CD14-positive monocyte (primary cell): ENCODE measurements around the gene BRAF. TPM values are rescaled to one million over a fixed set of nuclear protein-coding genes. Genes with fewer than 3 reads are reported as not detected.
A peak's percentile ranks its signal among the peaks of the same experiment; 100 is the strongest.

ENCODE experiments used
- DNase-seq, 3 donors: peaks; one replicate each; pipeline ENCODE4 v3.0.0-alpha.2; 2011 to 2022
- H2AFZ ChIP-seq: 2 replicates; pipeline ENCODE4 v1.6.0; 2012; ENCODE audit warnings: mild to moderate bottlenecking, low read depth, low read length, inconsistent platforms; ENCODE audit not compliant: insufficient read depth, poor library complexity, severe bottlenecking
- H3K27ac ChIP-seq, 2 donors: 1 replicate in 1 of 2; 2 replicates in 1 of 2; pipeline ENCODE4 v1.5.1; 2012 to 2013; ENCODE audit warnings: low read length in 2 of 2, control low read depth in 1 of 2, inconsistent platforms in 1 of 2, low read depth in 1 of 2, mild to moderate bottlenecking in 1 of 2
- H3K27me3 ChIP-seq, 2 donors: one replicate each; pipeline versions ENCODE4 v1.6.0 to v1.6.1; 2011 to 2013; ENCODE audit warnings: low read length in 2 of 2; ENCODE audit not compliant: control insufficient read depth in 2 of 2, insufficient read depth in 2 of 2
- H3K36me3 ChIP-seq, 2 donors: replicated peaks in 1 of 2; 1 replicate in 1 of 2; 2 replicates in 1 of 2; pipeline versions ENCODE4 v1.5.1 to v1.6.1; 2012 to 2013; ENCODE audit warnings: low read length in 2 of 2, control low read depth in 1 of 2, inconsistent platforms in 1 of 2, mild to moderate bottlenecking in 1 of 2; ENCODE audit not compliant: insufficient read depth in 2 of 2, control insufficient read depth in 1 of 2
- H3K4me1 ChIP-seq, 2 donors: 1 replicate in 1 of 2; 2 replicates in 1 of 2; pipeline versions ENCODE4 v1.5.1 to v1.6.1; 2012 to 2013; ENCODE audit warnings: low read length in 2 of 2, control low read depth in 1 of 2, inconsistent platforms in 1 of 2, mild to moderate bottlenecking in 1 of 2, moderate library complexity in 1 of 2; ENCODE audit not compliant: insufficient read depth in 2 of 2, control insufficient read depth in 1 of 2
- H3K4me2 ChIP-seq: replicated peaks from 2 replicates; pipeline ENCODE3; 2012; ENCODE audit warnings: low read length, moderate library complexity, mild to moderate bottlenecking; ENCODE audit not compliant: poor library complexity, severe bottlenecking; ENCODE audit errors: extremely low read depth
- H3K4me3 ChIP-seq, 3 experiments: fragments of 200-600 bp in 1 of 3; sonication (generic) in 1 of 3; replicated peaks in 1 of 3; 1 replicate in 2 of 3; 2 replicates in 1 of 3; pipeline ENCODE4 v1.5.1; 2011 to 2013; ENCODE audit warnings: low read length in 3 of 3, mild to moderate bottlenecking in 3 of 3, control low read depth in 2 of 3, low read depth in 2 of 3, inconsistent platforms in 1 of 3, moderate library complexity in 1 of 3
- H3K79me2 ChIP-seq: 2 replicates; pipeline ENCODE4 v1.6.0; 2012; ENCODE audit warnings: mild to moderate bottlenecking, control low read depth, inconsistent platforms, low read length, moderate library complexity; ENCODE audit not compliant: insufficient read depth
- H3K9ac ChIP-seq: 2 replicates; pipeline ENCODE4 v1.6.0; 2017; ENCODE audit warnings: low read length, mild to moderate bottlenecking; ENCODE audit not compliant: insufficient read depth, poor library complexity, severe bottlenecking
- H3K9me3 ChIP-seq, 2 donors: replicated peaks in 1 of 2; 1 replicate in 1 of 2; 2 replicates in 1 of 2; pipeline versions ENCODE4 v1.5.1 to v1.6.1; 2012 to 2013; ENCODE audit warnings: low read length in 2 of 2, control low read depth in 1 of 2; ENCODE audit not compliant: control insufficient read depth in 1 of 2, insufficient read depth in 1 of 2
- H4K20me1 ChIP-seq: 2 replicates; pipeline ENCODE4 v1.6.0; 2012; ENCODE audit warnings: mild to moderate bottlenecking, low read length, control low read depth, moderate library complexity; ENCODE audit not compliant: insufficient read depth
- H3K27ac Mint-ChIP-seq, 7 donors: one replicate each; pipeline ENCODE4 v1.8.0; 2020; ENCODE audit warnings: mild to moderate bottlenecking in 7 of 7, mixed read lengths in 7 of 7, moderate library complexity in 6 of 7, inconsistent platforms in 2 of 7
- H3K27me3 Mint-ChIP-seq, 3 donors: one replicate each; pipeline ENCODE4 v1.8.0; 2021 to 2022; ENCODE audit warnings: low read depth in 3 of 3, mild to moderate bottlenecking in 3 of 3, mixed read lengths in 3 of 3, moderate library complexity in 3 of 3, inconsistent platforms in 1 of 3
- H3K36me3 Mint-ChIP-seq, 2 donors: one replicate each; pipeline ENCODE4 v1.8.0; 2020; ENCODE audit warnings: mixed read lengths in 2 of 2, inconsistent platforms in 1 of 2, mild to moderate bottlenecking in 1 of 2
- H3K4me1 Mint-ChIP-seq: one replicate; pipeline ENCODE4 v1.8.0; 2020; ENCODE audit warnings: mild to moderate bottlenecking, mixed read lengths
- H3K4me3 Mint-ChIP-seq, 2 donors: one replicate each; pipeline ENCODE4 v1.8.0; 2020; ENCODE audit warnings: mild to moderate bottlenecking in 2 of 2, mixed read lengths in 2 of 2, moderate library complexity in 1 of 2
- H3K9me3 Mint-ChIP-seq, 7 donors: one replicate each; pipeline ENCODE4 v1.8.0; 2020 to 2022; ENCODE audit warnings: mixed read lengths in 7 of 7, mild to moderate bottlenecking in 6 of 7, moderate library complexity in 6 of 7, inconsistent platforms in 2 of 7
- WGBS: methylation state at CpG from one replicate; pipeline ENCODE4 v1.1.5; 2013; ENCODE audit warnings: missing lambda C conversion rate; ENCODE audit not compliant: insufficient coverage; 5-methylcytosine and 5-hydroxymethylcytosine counted together
- intact Hi-C, 2 donors: fragments of 100-400 bp; cut with micrococcal nuclease; formaldehyde crosslinking; loops; one replicate each; pipeline versions ENCODE4 v1.15.0 to v1.15.1; 2023
- polyA plus RNA-seq, 3 donors: library from polyadenylated mRNA; depleted of rRNA in 1 of 3; unstranded in 2 of 3; stranded (reverse) in 1 of 3; fragments of 300-500 nt in 2 of 3; fragments of >200 nt in 1 of 3; fragmentation: Illumina TruSeq in 2 of 3; gene quantifications; 1 replicate in 2 of 3; 2 replicates in 1 of 3; pipeline ENCODE4 v1.2.3, GENCODE V29; 2012 to 2021
- TF ChIP-seq, protein P1 (sequence below): fragments of 200-600 bp; IDR thresholded peaks from one replicate; pipeline ENCODE4 v1.8.0; 2022; ENCODE audit warnings: antibody characterized with exemption, mild to moderate bottlenecking

Gene BRAF
- polyA plus RNA-seq, 3 donors: 3.8 to 10.0 (median 5.6) TPM

- TF ChIP-seq, protein P1, sequence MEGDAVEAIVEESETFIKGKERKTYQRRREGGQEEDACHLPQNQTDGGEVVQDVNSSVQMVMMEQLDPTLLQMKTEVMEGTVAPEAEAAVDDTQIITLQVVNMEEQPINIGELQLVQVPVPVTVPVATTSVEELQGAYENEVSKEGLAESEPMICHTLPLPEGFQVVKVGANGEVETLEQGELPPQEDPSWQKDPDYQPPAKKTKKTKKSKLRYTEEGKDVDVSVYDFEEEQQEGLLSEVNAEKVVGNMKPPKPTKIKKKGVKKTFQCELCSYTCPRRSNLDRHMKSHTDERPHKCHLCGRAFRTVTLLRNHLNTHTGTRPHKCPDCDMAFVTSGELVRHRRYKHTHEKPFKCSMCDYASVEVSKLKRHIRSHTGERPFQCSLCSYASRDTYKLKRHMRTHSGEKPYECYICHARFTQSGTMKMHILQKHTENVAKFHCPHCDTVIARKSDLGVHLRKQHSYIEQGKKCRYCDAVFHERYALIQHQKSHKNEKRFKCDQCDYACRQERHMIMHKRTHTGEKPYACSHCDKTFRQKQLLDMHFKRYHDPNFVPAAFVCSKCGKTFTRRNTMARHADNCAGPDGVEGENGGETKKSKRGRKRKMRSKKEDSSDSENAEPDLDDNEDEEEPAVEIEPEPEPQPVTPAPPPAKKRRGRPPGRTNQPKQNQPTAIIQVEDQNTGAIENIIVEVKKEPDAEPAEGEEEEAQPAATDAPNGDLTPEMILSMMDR: no peak
- Mint-ChIP-seq H3K9me3 (peaks cover 0 to 3% (median 2%) of the 10 kb centered on the region in 7 donors), H3K4me1 (peaks cover 6% of the 10 kb centered on the region), H3K4me3 (no peak overlapping the region), H3K27ac (no peak overlapping the region), H3K27me3 (no peaks in the 10 kb centered on the region), H3K36me3 (peaks cover 28 to 41% of the 10 kb centered on the region in 2 donors)
- H3K4me2 ChIP-seq: no peak overlapping the region
- no peak overlapping the region for H2AFZ ChIP-seq
- H3K4me3 ChIP-seq: no peak overlapping the region
- H3K4me1 ChIP-seq: peaks cover 4 to 6% of the 10 kb centered on the region in 2 donors
- WGBS: 100% methylated on average over 1 of the region's 3 CpGs
- intact Hi-C loops: no loop called here
- no peaks in the 10 kb centered on the region for H3K79me2 ChIP-seq
- DNase-seq: no peak
- no peaks in the 10 kb centered on the region for H3K9me3 ChIP-seq
- peaks cover 2 to 42% of the 10 kb centered on the region in 2 donors for H3K36me3 ChIP-seq
- H4K20me1 ChIP-seq: no peaks in the 10 kb centered on the region
- H3K27me3 ChIP-seq: no peaks in the 10 kb centered on the region
- no peak overlapping the region for H3K27ac ChIP-seq
- no peak overlapping the region for H3K9ac ChIP-seq
Observed at GRCh38 chr7:140754506-140754905, 170.2 kb downstream of the BRAF start.

DNA sequence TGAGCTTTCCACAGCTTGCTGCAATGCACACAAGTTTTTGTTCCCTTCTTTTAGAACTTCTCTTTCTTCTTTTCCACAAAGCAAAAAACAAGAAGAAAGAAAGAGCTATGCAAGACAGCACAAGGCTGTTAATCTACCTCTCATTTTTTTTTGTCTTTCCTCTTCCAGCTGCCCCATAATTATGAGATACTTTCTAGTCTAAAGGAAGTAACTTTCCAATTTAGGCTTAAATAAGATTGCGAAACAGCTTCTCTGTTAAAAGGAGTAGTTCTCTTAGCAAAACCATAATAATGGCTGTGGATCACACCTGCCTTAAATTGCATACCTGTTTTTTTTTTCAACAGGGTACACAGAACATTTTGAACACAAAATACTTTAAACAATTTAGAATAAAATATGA, 172.2 kb downstream of the BRAF start:
- H3K27ac Mint-ChIP-seq: peak overlapping the region in 2 of 7 donors; percentile 7 to 65
- H3K36me3 Mint-ChIP-seq: peaks cover 34 to 37% of the 10 kb centered on the region in 2 donors
- intact Hi-C loops: no loop called here

More for the DNA sequence above, 172.2 kb downstream of the BRAF start:
- TF ChIP-seq, protein P1: no peak
- Mint-ChIP-seq H3K9me3 (no peaks in the 10 kb centered on the region), H3K4me1 (peaks cover 6% of the 10 kb centered on the region), H3K4me3 (no peak overlapping the region), H3K27me3 (no peaks in the 10 kb centered on the region)
- Histone ChIP-seq H2AFZ (no peak overlapping the region), H3K9ac (no peak overlapping the region), H3K9me3 (no peaks in the 10 kb centered on the region), H3K79me2 (no peaks in the 10 kb centered on the region), H3K36me3 (peaks cover 6 to 57% of the 10 kb centered on the region in 2 donors), H3K27ac (peak overlapping the region in 1 of 2 donors; percentile 5), H3K4me1 (peaks cover 4 to 6% of the 10 kb centered on the region in 2 donors), H3K4me3 (no peak overlapping the region), H3K4me2 (no peak overlapping the region), H3K27me3 (no peaks in the 10 kb centered on the region), H4K20me1 (no peaks in the 10 kb centered on the region)
- WGBS: no CpG with 5 or more reads among the region's 1 CpG
- DNase-seq: no peak
